GM19397 (cell line): ENCODE data around the gene SVIP.

Source experiments
- ATAC-seq: cut with Tn5 transposase; IDR thresholded peaks from one replicate; pipeline ENCODE4 v1.9.1; 2021; ENCODE audit warnings: mild to moderate bottlenecking, moderate library complexity; ENCODE audit not compliant: unreplicated experiment

Gene SVIP

GRCh38 chr11:22795914-22796313, 33.7 kb downstream of the SVIP start:
- no peak for ATAC-seq

DNA sequence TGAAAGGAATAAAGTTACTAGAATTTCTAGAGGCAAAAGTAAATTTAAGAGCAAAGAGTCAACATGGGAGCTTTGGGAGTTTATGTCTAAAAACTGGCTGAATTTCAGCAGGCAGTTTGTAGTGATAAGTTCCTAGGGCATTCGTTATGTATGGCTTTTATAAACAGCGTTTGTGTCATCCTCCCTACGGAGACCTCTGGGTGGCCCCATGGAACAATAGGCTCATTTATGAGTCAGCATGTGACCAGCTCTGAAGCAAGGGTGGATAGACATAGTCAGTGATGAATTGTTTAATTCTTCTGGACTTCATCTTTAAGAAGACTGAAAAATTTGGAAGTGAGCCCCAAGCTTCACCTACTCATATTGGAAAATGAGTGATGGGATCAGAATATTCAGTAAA, 37.1 kb downstream of the SVIP start:
- ATAC-seq, result no peak

- peak; percentile 47 for ATAC-seq
These were observed 41.9 kb downstream of the SVIP start for GRCh38 chr11:22787551-22788162.

- no peak for ATAC-seq
These were observed 42.5 kb downstream of the SVIP start for GRCh38 chr11:22787055-22787454.

DNA sequence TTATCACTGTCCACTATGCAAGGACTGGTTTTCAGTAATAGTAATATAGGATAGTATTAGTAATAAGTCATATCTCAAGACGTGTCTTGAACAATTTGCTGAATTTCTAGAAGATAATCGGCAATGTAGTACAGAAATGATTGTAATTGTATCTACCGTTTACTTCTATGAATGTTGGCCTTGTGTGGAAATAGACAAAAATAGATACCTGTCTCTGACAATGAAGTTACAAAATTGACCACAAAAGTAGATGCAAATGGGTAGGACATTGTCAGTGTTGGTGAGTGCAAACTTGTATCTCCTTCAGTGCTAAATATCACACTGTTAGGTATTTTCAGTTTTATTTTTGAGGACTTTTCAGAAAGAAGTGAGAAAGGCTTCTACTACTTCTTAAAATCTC, 43.1 kb downstream of the SVIP start:
- peak; percentile 93 for ATAC-seq

GRCh38 chr11:22785251-22785650, 44.4 kb downstream of the SVIP start:
- ATAC-seq, result no peak

- peak; percentile 96 for ATAC-seq
These were observed 48.5 kb downstream of the SVIP start for GRCh38 chr11:22780952-22781593.

- no peak for ATAC-seq
These were observed 49.8 kb downstream of the SVIP start for GRCh38 chr11:22779850-22780249.

DNA sequence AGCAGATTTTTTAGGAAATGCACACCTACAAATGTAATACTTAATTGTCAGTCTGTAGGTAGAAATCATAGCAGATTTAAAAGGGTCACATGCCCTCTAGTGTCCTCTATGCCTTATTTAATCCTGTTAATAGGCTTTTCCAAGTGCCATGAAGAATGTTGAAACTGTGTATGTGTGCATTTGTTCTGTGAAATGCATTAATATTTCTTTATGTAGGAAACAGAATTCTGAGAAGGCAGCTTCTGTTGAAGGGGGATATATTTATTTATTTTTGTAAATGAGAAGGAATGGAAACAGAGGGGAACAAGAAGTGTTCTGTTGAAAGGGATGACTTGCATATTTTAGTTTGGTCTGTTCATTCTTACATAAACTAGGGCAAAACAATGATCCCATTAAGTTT, 51.0 kb downstream of the SVIP start:
- ATAC-seq, result no peak

DNA sequence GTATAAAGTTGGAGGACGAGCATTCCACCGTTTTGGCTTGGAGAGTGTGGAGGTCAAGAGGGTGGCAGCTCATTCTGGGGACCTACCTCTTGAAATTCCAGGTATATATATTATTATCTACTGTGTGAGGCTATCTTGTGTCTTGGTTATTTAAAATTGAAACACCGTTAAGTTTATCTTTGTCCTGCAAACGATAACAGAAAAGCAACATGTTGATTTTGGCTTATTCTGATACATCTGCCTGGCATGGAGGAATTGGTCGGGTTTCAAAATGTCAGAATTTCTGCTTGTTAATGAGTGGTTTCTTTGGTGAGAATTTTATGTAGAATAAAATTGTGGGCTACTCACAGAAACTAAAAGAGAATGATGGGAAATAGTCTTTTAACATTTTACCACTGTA, 54.4 kb downstream of the SVIP start:
- no peak for ATAC-seq

DNA sequence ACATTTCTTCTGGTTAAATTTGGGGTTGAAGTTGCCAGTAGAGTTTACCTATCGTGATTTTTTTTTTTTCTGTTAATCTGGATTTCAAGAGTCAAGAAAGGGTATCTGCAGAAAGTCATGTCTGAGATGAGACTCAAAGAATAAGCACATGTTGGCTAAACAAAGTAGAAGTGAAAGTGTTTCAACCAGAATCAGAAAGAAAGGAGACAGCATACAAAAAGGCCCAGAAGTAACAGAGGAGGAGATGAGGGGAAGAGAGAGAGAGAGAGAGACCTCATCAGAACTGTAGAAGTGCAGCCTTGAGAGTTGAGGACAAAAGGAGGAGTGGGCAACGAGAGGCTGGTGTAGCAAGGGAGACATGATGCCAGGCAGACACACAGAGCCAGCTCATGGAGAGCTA, 54.9 kb downstream of the SVIP start:
- peak; percentile 52 for ATAC-seq

DNA sequence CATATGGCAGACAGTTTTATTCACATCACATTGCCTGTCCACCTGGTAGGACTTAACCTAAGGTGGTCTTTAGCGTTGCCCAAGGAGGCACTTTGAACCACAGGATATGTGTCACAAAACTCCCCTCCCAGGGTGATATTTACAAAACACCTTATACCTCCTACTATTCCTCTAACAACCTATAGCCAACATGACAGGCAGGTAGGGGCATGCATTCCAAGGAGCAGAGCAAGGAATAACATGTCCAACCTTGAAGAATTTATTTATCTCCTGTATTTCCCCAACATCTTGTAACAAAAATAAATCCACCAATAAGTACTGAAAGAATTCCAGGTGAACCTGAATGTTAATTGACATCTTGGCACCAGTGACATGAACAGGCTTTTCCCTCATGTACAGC, 60.5 kb downstream of the SVIP start:
- no peak for ATAC-seq
